PFSK-1 (cell line): ENCODE data around the gene SYT13.

Source experiments
- POLR2AphosphoS5 ChIP-seq: IDR thresholded peaks from 2 replicates; pipeline ENCODE4 v1.6.1; 2012; ENCODE audit warnings: low read depth, mild to moderate bottlenecking, control low read depth, low read length, moderate library complexity
- TAF1 ChIP-seq: IDR thresholded peaks from 2 replicates; pipeline ENCODE4 v1.6.1; 2012; ENCODE audit warnings: low read length, control low read depth, borderline replicate concordance; ENCODE audit not compliant: insufficient read depth
- TF ChIP-seq, protein P1 (sequence below), 2 experiments: IDR thresholded peaks; 2 replicates each; pipeline versions ENCODE4 v1.6.1 to v1.8.0; 2011 to 2012; ENCODE audit warnings: low read depth in 2 of 2, low read length in 2 of 2, control low read depth in 1 of 2, inconsistent platforms in 1 of 2, mild to moderate bottlenecking in 1 of 2, moderate library complexity in 1 of 2; ENCODE audit not compliant: insufficient read depth in 1 of 2

DNA sequence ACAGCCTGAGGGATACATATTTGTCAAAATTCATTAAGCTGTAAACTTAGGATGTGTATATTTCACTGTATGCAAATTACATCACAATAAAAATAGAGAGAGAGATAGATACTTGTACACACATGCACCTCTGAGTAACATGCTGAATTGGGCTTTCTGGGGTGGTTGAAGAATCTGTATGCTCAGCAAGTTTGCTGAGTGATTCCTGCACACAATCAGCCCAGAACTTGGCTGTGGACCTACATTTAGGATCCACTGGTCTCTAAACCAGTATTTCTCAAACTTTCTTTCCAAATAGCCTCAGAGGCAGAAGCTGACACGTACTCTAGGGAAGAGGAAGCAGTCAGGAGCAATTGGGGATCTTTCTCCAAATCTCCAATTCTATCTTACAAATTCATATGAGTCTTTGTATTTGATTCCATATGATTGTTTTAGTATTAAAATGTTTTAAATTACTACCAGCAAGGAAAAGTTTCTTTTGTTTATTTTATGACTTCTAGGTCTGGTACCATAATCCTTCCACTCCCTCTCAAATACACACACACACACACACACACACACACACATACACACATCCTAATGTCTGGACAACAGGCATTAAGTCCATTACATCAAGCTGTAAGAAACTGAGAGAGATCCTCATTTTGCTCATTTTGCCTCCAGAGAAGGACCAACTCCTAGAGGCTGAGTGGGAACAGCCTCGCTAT, 20.0 kb downstream of the SYT13 start:
- TF ChIP-seq, protein P1, sequence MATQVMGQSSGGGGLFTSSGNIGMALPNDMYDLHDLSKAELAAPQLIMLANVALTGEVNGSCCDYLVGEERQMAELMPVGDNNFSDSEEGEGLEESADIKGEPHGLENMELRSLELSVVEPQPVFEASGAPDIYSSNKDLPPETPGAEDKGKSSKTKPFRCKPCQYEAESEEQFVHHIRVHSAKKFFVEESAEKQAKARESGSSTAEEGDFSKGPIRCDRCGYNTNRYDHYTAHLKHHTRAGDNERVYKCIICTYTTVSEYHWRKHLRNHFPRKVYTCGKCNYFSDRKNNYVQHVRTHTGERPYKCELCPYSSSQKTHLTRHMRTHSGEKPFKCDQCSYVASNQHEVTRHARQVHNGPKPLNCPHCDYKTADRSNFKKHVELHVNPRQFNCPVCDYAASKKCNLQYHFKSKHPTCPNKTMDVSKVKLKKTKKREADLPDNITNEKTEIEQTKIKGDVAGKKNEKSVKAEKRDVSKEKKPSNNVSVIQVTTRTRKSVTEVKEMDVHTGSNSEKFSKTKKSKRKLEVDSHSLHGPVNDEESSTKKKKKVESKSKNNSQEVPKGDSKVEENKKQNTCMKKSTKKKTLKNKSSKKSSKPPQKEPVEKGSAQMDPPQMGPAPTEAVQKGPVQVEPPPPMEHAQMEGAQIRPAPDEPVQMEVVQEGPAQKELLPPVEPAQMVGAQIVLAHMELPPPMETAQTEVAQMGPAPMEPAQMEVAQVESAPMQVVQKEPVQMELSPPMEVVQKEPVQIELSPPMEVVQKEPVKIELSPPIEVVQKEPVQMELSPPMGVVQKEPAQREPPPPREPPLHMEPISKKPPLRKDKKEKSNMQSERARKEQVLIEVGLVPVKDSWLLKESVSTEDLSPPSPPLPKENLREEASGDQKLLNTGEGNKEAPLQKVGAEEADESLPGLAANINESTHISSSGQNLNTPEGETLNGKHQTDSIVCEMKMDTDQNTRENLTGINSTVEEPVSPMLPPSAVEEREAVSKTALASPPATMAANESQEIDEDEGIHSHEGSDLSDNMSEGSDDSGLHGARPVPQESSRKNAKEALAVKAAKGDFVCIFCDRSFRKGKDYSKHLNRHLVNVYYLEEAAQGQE (IDR thresholded peaks at IDR 0.05; ENCODE audit: insufficient read depth in 1 of 2, low read depth in 2 of 2, low read length in 2 of 2): no peak
- no peak for TF ChIP-seq POLR2AphosphoS5
- TF ChIP-seq TAF1: no peak
